Measurements from ENCODE around the gene UBXN2A.

DNA sequence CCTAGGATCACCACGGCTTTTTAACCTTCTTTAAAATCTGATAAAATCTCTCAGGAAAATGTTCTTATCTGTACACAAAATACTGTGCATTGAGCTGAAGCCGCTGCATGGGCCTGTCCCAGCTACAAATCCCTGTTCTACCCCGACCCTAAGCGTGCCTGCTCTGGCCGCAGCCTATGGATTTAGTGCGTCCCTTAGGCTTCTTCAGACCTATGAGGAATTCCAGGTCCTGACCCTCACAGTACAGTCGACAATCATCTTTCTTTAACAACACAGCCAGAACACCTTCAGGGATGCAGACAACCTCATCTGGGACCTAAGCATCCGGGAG is 107.4 kb downstream of the UBXN2A start:
- TF ChIP-seq TCF12 (IDR thresholded peaks at IDR 0.05; ENCODE audit: low read depth, low read length): no peak
- no peak for TF ChIP-seq CHD2 (IDR thresholded peaks at IDR 0.05; ENCODE audit: low read length)
- TF ChIP-seq, protein P1, sequence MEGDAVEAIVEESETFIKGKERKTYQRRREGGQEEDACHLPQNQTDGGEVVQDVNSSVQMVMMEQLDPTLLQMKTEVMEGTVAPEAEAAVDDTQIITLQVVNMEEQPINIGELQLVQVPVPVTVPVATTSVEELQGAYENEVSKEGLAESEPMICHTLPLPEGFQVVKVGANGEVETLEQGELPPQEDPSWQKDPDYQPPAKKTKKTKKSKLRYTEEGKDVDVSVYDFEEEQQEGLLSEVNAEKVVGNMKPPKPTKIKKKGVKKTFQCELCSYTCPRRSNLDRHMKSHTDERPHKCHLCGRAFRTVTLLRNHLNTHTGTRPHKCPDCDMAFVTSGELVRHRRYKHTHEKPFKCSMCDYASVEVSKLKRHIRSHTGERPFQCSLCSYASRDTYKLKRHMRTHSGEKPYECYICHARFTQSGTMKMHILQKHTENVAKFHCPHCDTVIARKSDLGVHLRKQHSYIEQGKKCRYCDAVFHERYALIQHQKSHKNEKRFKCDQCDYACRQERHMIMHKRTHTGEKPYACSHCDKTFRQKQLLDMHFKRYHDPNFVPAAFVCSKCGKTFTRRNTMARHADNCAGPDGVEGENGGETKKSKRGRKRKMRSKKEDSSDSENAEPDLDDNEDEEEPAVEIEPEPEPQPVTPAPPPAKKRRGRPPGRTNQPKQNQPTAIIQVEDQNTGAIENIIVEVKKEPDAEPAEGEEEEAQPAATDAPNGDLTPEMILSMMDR (IDR thresholded peaks at IDR 0.05; ENCODE audit: control extremely low read depth in 1 of 3, insufficient read depth in 1 of 3, low read depth in 1 of 3, low read length in 3 of 3): no peak
- no peak for TF ChIP-seq POLR2A (IDR thresholded peaks at IDR 0.05; ENCODE audit: control extremely low read depth in 1 of 2, low read depth in 2 of 2, low read length in 2 of 2)
- TF ChIP-seq, protein P2, sequence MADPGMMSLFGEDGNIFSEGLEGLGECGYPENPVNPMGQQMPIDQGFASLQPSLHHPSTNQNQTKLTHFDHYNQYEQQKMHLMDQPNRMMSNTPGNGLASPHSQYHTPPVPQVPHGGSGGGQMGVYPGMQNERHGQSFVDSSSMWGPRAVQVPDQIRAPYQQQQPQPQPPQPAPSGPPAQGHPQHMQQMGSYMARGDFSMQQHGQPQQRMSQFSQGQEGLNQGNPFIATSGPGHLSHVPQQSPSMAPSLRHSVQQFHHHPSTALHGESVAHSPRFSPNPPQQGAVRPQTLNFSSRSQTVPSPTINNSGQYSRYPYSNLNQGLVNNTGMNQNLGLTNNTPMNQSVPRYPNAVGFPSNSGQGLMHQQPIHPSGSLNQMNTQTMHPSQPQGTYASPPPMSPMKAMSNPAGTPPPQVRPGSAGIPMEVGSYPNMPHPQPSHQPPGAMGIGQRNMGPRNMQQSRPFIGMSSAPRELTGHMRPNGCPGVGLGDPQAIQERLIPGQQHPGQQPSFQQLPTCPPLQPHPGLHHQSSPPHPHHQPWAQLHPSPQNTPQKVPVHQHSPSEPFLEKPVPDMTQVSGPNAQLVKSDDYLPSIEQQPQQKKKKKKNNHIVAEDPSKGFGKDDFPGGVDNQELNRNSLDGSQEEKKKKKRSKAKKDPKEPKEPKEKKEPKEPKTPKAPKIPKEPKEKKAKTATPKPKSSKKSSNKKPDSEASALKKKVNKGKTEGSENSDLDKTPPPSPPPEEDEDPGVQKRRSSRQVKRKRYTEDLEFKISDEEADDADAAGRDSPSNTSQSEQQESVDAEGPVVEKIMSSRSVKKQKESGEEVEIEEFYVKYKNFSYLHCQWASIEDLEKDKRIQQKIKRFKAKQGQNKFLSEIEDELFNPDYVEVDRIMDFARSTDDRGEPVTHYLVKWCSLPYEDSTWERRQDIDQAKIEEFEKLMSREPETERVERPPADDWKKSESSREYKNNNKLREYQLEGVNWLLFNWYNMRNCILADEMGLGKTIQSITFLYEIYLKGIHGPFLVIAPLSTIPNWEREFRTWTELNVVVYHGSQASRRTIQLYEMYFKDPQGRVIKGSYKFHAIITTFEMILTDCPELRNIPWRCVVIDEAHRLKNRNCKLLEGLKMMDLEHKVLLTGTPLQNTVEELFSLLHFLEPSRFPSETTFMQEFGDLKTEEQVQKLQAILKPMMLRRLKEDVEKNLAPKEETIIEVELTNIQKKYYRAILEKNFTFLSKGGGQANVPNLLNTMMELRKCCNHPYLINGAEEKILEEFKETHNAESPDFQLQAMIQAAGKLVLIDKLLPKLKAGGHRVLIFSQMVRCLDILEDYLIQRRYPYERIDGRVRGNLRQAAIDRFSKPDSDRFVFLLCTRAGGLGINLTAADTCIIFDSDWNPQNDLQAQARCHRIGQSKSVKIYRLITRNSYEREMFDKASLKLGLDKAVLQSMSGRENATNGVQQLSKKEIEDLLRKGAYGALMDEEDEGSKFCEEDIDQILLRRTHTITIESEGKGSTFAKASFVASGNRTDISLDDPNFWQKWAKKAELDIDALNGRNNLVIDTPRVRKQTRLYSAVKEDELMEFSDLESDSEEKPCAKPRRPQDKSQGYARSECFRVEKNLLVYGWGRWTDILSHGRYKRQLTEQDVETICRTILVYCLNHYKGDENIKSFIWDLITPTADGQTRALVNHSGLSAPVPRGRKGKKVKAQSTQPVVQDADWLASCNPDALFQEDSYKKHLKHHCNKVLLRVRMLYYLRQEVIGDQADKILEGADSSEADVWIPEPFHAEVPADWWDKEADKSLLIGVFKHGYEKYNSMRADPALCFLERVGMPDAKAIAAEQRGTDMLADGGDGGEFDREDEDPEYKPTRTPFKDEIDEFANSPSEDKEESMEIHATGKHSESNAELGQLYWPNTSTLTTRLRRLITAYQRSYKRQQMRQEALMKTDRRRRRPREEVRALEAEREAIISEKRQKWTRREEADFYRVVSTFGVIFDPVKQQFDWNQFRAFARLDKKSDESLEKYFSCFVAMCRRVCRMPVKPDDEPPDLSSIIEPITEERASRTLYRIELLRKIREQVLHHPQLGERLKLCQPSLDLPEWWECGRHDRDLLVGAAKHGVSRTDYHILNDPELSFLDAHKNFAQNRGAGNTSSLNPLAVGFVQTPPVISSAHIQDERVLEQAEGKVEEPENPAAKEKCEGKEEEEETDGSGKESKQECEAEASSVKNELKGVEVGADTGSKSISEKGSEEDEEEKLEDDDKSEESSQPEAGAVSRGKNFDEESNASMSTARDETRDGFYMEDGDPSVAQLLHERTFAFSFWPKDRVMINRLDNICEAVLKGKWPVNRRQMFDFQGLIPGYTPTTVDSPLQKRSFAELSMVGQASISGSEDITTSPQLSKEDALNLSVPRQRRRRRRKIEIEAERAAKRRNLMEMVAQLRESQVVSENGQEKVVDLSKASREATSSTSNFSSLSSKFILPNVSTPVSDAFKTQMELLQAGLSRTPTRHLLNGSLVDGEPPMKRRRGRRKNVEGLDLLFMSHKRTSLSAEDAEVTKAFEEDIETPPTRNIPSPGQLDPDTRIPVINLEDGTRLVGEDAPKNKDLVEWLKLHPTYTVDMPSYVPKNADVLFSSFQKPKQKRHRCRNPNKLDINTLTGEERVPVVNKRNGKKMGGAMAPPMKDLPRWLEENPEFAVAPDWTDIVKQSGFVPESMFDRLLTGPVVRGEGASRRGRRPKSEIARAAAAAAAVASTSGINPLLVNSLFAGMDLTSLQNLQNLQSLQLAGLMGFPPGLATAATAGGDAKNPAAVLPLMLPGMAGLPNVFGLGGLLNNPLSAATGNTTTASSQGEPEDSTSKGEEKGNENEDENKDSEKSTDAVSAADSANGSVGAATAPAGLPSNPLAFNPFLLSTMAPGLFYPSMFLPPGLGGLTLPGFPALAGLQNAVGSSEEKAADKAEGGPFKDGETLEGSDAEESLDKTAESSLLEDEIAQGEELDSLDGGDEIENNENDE (IDR thresholded peaks at IDR 0.05; ENCODE audit: insufficient replicate concordance, low read length): no peak
- TF ChIP-seq SRF (IDR thresholded peaks at IDR 0.05; ENCODE audit: low read depth, low read length): no peak
- TF ChIP-seq SP1 (IDR thresholded peaks at IDR 0.05; ENCODE audit: low read depth, low read length): no peak
- no peak for TF ChIP-seq RFX5 (IDR thresholded peaks at IDR 0.05; ENCODE audit: borderline replicate concordance, low read depth, low read length)
- TF ChIP-seq YY1 (IDR thresholded peaks at IDR 0.05; ENCODE audit: low read depth, low read length): no peak
- no peak for TF ChIP-seq FOSL1 (IDR thresholded peaks at IDR 0.05; ENCODE audit: insufficient read depth, low read depth, low read length)
- no peak for TF ChIP-seq POU5F1 (IDR thresholded peaks at IDR 0.05; ENCODE audit: low read depth, low read length)
- TF ChIP-seq EZH2 (IDR thresholded peaks at IDR 0.05; ENCODE audit: low read depth, low read length, severe bottlenecking): no peak
- TF ChIP-seq NANOG (IDR thresholded peaks at IDR 0.05; ENCODE audit: insufficient read depth, low read depth, low read length, poor library complexity, severe bottlenecking): no peak
- no peak for TF ChIP-seq BACH1 (IDR thresholded peaks at IDR 0.05; ENCODE audit: low read length)

Data from H1 (cell line).